D341Med (cell line): Measurements from ENCODE around the gene CHD3.

Source experiments
- DNase-seq: peaks from one replicate; pipeline ENCODE4 v3.0.0; 2012; ENCODE audit warnings: low spot score

CHD3 gene

GRCh38 chr17:7888184-7888920, at the start of gene CHD3:
TSS of gene CHD3 (plus strand) at chr17:7888789. CDS start at chr17:7889001, 212 bp downstream.
- DNase-seq = no peak

GRCh38 chr17:7839190-7839875, 49.3 kb upstream of the CHD3 start:
- no peak for DNase-seq

GRCh38 chr17:7839876-7840261, 48.7 kb upstream of the CHD3 start:
- DNase-seq = no peak

GRCh38 chr17:7840441-7840840, 48.1 kb upstream of the CHD3 start:
- no peak for DNase-seq

- no peak for DNase-seq
These were observed 47.7 kb upstream of the CHD3 start for GRCh38 chr17:7840875-7841274.

- no peak for DNase-seq
These were observed 47.1 kb upstream of the CHD3 start for GRCh38 chr17:7841396-7841914.

- DNase-seq = peak; percentile 80
These were observed 46.6 kb upstream of the CHD3 start for GRCh38 chr17:7841915-7842379.

- no peak for DNase-seq
These were observed 46.0 kb upstream of the CHD3 start for GRCh38 chr17:7842380-7843256.

GRCh38 chr17:7843257-7843535, 45.4 kb upstream of the CHD3 start:
- DNase-seq = no peak

- peak; percentile 58 for DNase-seq
These were observed 44.9 kb upstream of the CHD3 start for GRCh38 chr17:7843536-7844291.

GRCh38 chr17:7844292-7845154, 44.1 kb upstream of the CHD3 start:
- peak; percentile 79 for DNase-seq

GRCh38 chr17:7845359-7846062, 43.1 kb upstream of the CHD3 start:
- no peak for DNase-seq

- no peak for DNase-seq
These were observed 42.4 kb upstream of the CHD3 start for GRCh38 chr17:7846063-7846735.

GRCh38 chr17:7846765-7847661, 41.6 kb upstream of the CHD3 start:
- DNase-seq = no peak

GRCh38 chr17:7848131-7848579, 40.4 kb upstream of the CHD3 start:
- DNase-seq = no peak

- DNase-seq = no peak
These were observed 39.9 kb upstream of the CHD3 start for GRCh38 chr17:7848739-7849129.

GRCh38 chr17:7849130-7849750, 39.3 kb upstream of the CHD3 start:
- no peak for DNase-seq
